Activated naive CD4-positive, alpha-beta T cell treated with anti-CD3 and anti-CD28 coated beads, Interleukin-2, amount 50 U/mL, for 16 hours (primary cell): Measurements from ENCODE around the gene IFT20.
"Not testable (repeated sequence)": the region's sequence is repeated elsewhere in the genome, so short reads cannot be mapped to it uniquely, and the experiment has no call there.

ENCODE experiments used
- DNase-seq: peaks from one replicate; pipeline ENCODE4 v3.0.0-alpha.2; 2020

IFT20 gene

DNA sequence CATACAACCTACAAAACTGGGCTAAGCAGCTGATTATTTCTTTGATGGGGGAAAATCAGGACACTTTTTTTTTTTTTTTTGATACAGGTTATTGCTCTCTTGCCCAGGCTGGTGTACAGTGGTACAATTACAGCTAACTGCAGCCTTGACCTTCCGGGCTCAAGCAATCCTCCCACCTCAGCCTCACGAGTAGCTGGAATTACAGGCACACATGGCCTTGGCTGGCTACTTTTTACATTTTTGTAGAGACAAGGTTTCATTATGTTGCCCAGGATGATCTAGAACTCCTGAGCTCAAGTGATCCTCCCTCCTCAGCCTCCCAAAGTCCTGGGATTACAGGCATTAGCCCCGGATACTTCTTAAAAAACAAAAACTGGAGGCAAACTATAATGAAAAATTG is 36.8 kb downstream of the IFT20 start:
- no peak for DNase-seq

GRCh38 chr17:28295677-28296578 is 39.3 kb downstream of the IFT20 start:
- no peak for DNase-seq

DNA sequence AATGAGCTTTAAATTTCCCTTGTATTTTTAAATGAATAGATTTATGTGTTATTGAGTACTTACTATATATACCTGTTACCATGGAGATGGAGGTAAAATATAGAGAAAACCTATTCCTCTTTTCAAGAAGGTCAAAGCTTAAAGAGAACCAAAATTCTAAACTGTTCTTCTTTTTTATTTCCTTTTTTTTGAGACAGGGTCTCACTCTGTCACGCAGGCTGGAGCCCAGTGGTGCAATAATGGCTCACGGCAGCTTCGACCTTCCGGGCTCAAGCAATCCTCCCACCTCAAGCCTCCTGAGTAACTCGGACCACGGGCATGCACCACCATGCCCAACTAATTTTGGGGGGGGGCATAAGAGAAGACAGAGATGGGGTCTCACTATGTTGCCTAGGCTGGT is 41.3 kb downstream of the IFT20 start:
- no peak for DNase-seq

GRCh38 chr17:28292878-28293277 is 42.4 kb downstream of the IFT20 start:
- DNase-seq, result not testable (repeated sequence)

- DNase-seq, result no peak
Measured at GRCh38 chr17:28291780-28292330, 43.4 kb downstream of the IFT20 start.

DNA sequence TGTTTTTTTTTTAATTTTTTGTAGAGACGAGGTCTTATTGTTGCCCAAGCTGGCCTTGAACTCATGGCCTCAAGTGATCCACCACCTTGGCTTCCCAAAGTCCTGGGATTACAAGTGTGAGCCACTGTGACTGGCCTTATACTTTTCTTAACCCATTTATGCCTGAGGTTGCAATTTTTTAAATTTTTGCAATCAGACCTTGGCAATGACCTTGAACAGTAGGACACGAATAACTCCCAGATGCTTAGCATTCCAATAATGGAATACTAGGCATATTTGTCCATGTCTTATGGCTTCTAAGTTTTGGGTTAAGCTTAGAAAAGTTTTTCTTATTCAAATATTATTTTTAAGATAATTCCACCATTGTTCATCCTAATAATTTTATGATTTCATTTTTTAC is 44.6 kb downstream of the IFT20 start:
- DNase-seq, result no peak

DNA sequence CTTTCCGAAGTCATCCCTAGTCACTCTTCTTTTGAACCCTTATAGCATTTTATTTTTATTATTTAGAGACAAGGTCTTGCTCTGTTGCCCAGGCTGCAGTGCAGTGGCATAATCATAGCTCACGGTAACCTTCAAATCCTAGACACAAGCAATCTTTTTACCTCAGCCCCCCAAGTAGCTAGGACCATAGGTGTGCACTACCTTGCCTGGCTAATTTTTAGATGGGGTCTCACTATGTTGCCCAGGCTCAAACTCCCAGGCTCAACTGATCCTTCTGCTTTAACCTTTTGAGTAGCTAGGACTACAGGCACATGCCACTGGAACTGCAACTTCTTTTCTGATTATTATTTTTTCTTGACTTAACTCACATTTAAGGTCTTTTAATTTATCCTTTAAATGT is 49.3 kb downstream of the IFT20 start:
- no peak for DNase-seq

- no peak for DNase-seq
Measured at GRCh38 chr17:28282596-28282995, 52.7 kb downstream of the IFT20 start.

DNA sequence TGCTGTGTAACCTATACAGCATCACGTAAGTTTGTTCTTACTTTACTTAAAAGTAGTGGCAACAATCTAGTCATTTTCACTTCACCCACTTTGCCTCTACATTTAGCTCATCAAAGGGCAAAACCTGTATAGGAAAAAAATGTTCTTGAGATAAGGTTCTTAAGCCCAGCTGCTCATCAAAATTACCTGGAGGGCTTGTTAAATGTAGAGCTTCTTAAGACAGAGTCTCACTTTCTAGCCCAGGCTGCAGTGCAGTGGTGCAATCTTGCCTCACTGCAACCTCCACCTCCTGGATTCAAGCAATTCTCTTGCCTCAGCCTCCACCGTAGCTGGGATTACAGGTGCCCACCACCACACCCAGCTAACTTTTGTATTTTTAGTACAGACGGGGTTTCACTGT is 54.4 kb downstream of the IFT20 start:
- DNase-seq, result no peak

- DNase-seq, result no peak
Measured at GRCh38 chr17:28279411-28279810, 55.9 kb downstream of the IFT20 start.
